Memory B cell (primary cell): Measurements from ENCODE around the gene HEXIM1.

Experiments
- ATAC-seq: fragments of 150-1000 bp; cut with Tn5 transposase; 2 replicates; pipeline ENCODE4 v1.10.0; 2021; ENCODE audit warnings: low read depth, mild to moderate bottlenecking, moderate library complexity
- DNase-seq, 2 donors: peaks; one replicate each; pipeline ENCODE4 v3.0.0; 2022; ENCODE audit warnings: low spot score in 2 of 2
- H3K27ac Mint-ChIP-seq: one replicate; pipeline ENCODE4 v1.8.0; 2022; ENCODE audit warnings: mild to moderate bottlenecking, moderate library complexity, mixed read lengths
- H3K27me3 Mint-ChIP-seq: one replicate; pipeline ENCODE4 v1.8.0; 2022; ENCODE audit warnings: mixed read lengths
- H3K36me3 Mint-ChIP-seq: one replicate; pipeline ENCODE4 v1.8.0; 2022; ENCODE audit warnings: mild to moderate bottlenecking, mixed read lengths
- H3K4me1 Mint-ChIP-seq: one replicate; pipeline ENCODE4 v1.8.0; 2022; ENCODE audit warnings: mixed read lengths
- H3K4me3 Mint-ChIP-seq: one replicate; pipeline ENCODE4 v1.8.0; 2022; ENCODE audit warnings: mild to moderate bottlenecking, moderate library complexity, mixed read lengths
- H3K9me3 Mint-ChIP-seq: one replicate; pipeline ENCODE4 v1.8.0; 2022; ENCODE audit warnings: mixed read lengths

Gene HEXIM1

GRCh38 chr17:45129940-45130680 is 18.2 kb upstream of the HEXIM1 start:
- Mint-ChIP-seq H3K4me3 (peak overlapping the region; percentile 8), H3K9me3 (no peaks in the 10 kb centered on the region), H3K27ac (no peak overlapping the region), H3K36me3 (no peaks in the 10 kb centered on the region), H3K27me3 (peaks cover 2% of the 10 kb centered on the region), H3K4me1 (peaks cover 3% of the 10 kb centered on the region)
- DNase-seq (no peak), ATAC-seq (no peak)

DNA sequence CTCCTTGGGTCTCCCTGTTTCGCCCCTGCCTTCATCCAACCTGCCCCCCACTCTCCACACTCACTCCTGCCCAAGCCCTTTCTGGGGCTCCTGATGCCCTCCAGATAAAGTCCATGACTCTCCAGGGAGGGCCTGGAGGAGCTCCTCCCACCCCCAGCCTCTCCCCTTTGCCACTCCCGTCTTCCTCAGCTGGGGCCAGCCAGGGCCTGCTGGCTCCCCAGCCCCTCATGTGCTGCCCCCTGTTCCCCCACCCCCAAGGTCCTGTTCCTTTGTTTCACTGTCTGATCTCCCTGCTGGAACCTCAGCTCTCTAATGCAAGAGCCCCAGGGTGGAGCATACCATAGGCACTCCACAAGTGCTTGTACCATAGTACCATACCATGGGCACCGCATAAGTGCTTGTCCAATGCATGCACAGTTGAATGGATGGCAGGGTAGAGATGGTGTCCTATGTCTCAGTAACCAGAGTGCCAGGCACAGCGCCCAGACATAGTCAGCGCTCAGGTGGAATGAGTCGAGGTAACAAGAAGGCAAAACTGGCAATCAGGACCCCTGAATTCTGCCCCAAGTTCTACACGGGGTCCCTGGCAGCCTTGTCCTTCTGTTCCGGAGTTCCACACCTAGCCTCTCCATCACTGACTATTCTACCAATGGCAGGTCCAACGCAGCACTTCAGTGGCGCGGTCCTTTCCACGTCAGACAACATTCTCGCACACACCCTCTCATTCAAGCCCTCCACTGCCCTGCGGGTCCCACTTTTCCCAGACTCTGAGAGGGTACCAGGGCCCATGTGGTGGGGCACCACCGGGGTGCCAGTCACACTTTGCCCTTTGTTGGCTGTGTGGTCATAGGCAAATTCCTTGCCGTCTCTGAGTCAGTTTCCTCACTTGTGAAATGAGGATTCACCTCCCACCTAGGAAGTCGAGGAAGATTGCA is 17.3 kb upstream of the HEXIM1 start:
- Mint-ChIP-seq H3K4me1 (peaks cover 3% of the 10 kb centered on the region), H3K36me3 (no peaks in the 10 kb centered on the region), H3K27me3 (peaks cover 2% of the 10 kb centered on the region), H3K9me3 (no peaks in the 10 kb centered on the region), H3K27ac (no peak overlapping the region), H3K4me3 (peak overlapping the region; percentile 75)
- DNase-seq (no peak), ATAC-seq (no peak)

DNA sequence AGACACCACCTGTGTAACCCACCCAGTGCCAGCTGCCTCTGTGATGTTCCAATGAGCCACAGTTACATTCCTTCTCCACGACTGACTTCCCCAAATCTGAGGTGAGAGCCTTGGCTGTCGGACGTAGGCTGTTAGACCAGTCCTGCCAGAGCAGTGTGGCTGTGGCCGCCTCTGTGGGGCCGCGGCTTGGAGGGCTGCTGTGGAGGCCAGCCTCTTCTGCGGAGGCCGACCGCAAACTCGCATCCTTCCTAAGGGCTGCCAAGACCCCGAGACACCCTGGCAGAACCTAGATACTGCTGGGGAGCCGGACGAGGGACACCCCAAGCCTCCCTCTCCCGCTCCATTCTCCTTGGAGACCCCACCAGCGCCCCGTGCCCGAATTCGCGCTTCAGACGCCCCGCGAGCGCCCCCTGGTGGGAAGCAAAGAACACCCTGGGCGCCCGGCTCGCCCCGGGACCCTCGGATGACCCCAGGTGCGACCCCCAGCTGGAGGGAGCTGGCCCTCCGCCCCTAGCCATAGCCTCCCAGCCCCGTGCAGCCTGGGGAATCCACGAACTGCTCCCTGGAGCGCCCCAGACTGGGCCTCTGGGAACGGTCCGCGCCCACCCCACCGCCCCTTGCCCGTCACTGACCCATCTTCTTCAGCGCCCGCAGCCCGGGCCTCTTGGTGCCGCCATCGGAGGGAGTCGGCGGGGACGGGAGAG is 16.5 kb upstream of the HEXIM1 start:
- peak overlapping the region; percentile 75 for H3K4me3 Mint-ChIP-seq
- ATAC-seq = no peak
- H3K27me3 Mint-ChIP-seq = peaks cover 2% of the 10 kb centered on the region
- H3K36me3 Mint-ChIP-seq = no peaks in the 10 kb centered on the region
- H3K9me3 Mint-ChIP-seq = no peaks in the 10 kb centered on the region
- peak; percentile 50 to 67 for DNase-seq
- H3K4me1 Mint-ChIP-seq = peaks cover 8% of the 10 kb centered on the region
- H3K27ac Mint-ChIP-seq = no peak overlapping the region

DNA sequence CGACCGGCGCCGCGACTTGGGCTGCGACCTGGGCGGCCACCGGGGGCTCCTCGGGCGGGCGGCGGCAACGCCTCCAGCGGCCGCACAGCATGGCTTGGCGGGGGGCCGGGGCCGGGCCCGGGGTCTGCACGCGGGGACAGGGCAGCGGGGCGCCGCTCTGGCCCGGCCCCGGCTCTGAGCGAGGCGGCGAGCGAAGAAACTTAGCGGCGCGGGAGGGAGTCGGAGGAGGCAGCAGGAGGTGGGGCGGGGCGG is 16.0 kb upstream of the HEXIM1 start, which contains the start of gene PLCD3:
Gene PLCD3 (minus strand): TSS at position 196 of the 252 bp plus-strand sequence. CDS start 105 bp downstream, at position 91.
- no peak for DNase-seq
- Mint-ChIP-seq H3K36me3 (no peaks in the 10 kb centered on the region), H3K4me3 (peak within 1 kb of the TSS; percentile 92), H3K4me1 (peaks cover 8% of the 10 kb centered on the region), H3K27me3 (peaks cover 2% of the 10 kb centered on the region), H3K27ac (peak within 1 kb of the TSS; percentile 88), H3K9me3 (no peaks in the 10 kb centered on the region)
- no peak for ATAC-seq

DNA sequence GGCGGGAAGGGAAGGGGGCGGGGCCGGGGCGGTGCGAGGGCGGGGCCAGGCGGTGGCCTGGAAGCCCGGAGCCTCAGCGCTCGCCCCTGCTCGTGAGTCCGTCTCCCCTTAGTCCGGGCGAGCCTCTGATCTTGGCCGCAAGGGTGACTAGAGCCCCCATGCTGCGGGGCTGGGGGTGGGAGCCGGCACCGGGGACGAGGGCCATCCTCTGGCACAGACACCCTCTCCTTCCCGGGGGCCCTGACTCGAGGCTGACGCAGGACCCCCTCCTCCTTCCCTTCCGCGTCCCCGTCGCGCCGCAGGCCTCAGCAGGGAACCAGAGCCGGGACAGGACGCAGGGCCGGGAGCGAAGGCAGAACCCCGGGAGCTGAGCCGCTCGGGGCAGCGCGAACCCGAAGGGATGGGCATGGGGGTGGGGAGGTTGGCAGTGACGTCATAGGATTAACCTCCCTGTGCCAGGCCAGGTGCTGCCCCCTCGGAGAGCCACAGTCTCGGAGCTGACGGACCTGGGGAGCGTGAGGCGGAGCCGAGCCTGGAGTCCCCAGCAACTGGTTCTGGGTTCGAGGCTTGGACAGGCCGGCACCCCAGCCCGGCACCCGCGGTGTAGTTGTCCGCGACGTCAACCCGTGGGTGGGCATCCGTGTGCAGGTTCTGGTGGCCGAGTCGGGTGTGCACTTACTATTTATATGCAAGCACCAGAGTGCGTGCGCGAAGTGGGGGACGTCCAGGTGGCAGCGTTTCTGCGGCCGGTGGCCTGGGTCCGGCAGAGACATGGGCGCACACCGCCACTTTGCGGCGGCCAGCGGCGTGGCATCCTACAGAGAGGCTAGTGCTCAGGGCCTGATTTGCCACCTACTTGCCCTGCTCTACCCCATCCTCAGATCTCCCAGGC is 15.5 kb upstream of the HEXIM1 start:
- no peaks in the 10 kb centered on the region for H3K36me3 Mint-ChIP-seq
- DNase-seq (peak; percentile 68 to 86), ATAC-seq (peak; percentile 51)
- no peaks in the 10 kb centered on the region for H3K9me3 Mint-ChIP-seq
- peaks cover 8% of the 10 kb centered on the region for H3K4me1 Mint-ChIP-seq
- peak overlapping the region; percentile 92 for H3K4me3 Mint-ChIP-seq
- H3K27me3 Mint-ChIP-seq = peaks cover 2% of the 10 kb centered on the region
- peak overlapping the region; percentile 88 for H3K27ac Mint-ChIP-seq

GRCh38 chr17:45135192-45135977 is 12.9 kb upstream of the HEXIM1 start, which contains the start of gene ACBD4:
Gene ACBD4, plus strand, starts transcription at chr17:45135687. Its CDS starts 458 bp downstream, at chr17:45136145.
- Mint-ChIP-seq H3K4me1 (peaks cover 8% of the 10 kb centered on the region), H3K27me3 (peaks cover 2% of the 10 kb centered on the region), H3K9me3 (no peaks in the 10 kb centered on the region), H3K36me3 (no peaks in the 10 kb centered on the region), H3K4me3 (peak within 1 kb of the TSS; percentile 92), H3K27ac (peak within 1 kb of the TSS; percentile 64)
- ATAC-seq = peak; percentile 84
- peak; percentile 99 to 100 for DNase-seq

DNA sequence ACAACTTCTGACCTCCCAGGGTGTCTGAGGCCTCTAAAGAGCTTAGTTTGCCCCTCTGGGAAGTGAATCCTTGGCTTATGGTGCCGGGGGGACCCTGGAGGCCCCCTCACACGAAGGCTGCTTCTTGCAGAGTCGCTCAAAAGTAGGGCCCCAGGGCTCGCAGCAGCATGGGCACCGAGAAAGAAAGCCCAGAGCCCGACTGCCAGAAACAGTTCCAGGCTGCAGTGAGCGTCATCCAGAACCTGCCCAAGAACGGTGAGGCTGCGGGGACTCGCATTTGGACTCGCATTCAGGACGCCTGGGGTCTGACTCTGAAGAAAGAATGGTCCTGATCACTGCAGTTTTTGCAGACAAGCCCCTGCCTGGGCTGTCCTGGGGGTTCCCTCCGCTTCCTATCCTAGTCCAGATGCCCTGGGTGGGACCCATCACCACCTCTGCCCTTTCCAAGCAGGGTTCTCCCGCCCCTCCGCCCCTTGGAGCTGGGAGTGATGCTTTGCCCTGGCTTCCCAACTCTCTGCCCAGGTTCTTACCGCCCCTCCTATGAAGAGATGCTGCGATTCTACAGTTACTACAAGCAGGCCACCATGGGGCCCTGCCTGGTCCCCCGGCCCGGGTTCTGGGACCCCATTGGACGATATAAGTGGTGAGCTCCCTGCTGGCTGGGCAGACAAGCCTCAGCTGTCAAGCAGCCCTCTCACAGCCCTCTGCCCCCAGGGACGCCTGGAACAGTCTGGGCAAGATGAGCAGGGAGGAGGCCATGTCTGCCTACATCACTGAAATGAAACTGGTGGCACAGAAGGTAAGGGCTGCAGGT is 12.1 kb upstream of the HEXIM1 start:
- peak overlapping the region; percentile 92 for H3K4me3 Mint-ChIP-seq
- DNase-seq (no peak), ATAC-seq (no peak)
- no peaks in the 10 kb centered on the region for H3K27me3 Mint-ChIP-seq
- H3K36me3 Mint-ChIP-seq = no peaks in the 10 kb centered on the region
- peak overlapping the region; percentile 64 for H3K27ac Mint-ChIP-seq
- peaks cover 8% of the 10 kb centered on the region for H3K4me1 Mint-ChIP-seq
- H3K9me3 Mint-ChIP-seq = no peaks in the 10 kb centered on the region

GRCh38 chr17:45136846-45137560 is 11.3 kb upstream of the HEXIM1 start:
- Mint-ChIP-seq H3K36me3 (no peaks in the 10 kb centered on the region), H3K9me3 (no peaks in the 10 kb centered on the region), H3K4me1 (peaks cover 8% of the 10 kb centered on the region), H3K4me3 (peak overlapping the region; percentile 92), H3K27me3 (no peaks in the 10 kb centered on the region), H3K27ac (no peak overlapping the region)
- DNase-seq = no peak
- no peak for ATAC-seq

DNA sequence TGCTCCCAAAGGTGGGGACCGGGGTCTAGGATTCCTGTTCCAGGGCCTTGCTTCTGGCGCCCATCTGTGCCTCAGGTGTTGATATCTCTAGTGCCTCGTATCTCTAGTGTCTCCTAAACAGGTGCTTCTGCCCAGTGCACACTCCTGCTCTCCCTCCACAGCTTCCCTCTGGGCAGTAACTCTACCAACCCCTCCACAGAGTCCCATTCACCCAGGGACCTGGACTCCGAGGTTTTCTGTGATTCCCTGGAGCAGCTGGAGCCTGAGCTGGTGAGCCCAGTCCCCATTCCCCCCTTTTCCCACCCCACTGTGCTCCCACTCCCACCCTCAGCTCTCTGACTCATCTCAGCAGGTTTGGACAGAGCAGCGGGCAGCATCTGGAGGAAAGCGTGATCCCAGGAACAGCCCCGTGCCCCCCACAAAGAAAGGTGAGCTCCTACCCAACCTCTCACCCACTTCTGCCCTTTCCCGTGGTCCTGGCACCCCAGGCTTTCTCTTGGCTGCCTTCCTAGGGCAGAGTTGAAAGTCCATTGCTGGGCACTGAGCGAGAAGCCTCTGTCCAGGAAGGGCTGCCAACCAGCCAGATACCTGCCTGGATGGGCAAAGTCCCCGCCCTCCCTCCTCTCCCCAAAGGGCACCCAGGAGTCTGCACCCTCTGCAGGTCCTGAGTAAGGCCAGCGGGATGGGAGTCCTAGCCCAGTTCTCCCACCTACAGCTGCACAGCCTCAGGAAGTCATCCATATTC is 10.5 kb upstream of the HEXIM1 start:
- H3K9me3 Mint-ChIP-seq = no peaks in the 10 kb centered on the region
- peaks cover 8% of the 10 kb centered on the region for H3K4me1 Mint-ChIP-seq
- no peaks in the 10 kb centered on the region for H3K36me3 Mint-ChIP-seq
- peak overlapping the region; percentile 21 for H3K4me3 Mint-ChIP-seq
- DNase-seq (no peak), ATAC-seq (no peak)
- H3K27ac Mint-ChIP-seq = no peak overlapping the region
- no peaks in the 10 kb centered on the region for H3K27me3 Mint-ChIP-seq

DNA sequence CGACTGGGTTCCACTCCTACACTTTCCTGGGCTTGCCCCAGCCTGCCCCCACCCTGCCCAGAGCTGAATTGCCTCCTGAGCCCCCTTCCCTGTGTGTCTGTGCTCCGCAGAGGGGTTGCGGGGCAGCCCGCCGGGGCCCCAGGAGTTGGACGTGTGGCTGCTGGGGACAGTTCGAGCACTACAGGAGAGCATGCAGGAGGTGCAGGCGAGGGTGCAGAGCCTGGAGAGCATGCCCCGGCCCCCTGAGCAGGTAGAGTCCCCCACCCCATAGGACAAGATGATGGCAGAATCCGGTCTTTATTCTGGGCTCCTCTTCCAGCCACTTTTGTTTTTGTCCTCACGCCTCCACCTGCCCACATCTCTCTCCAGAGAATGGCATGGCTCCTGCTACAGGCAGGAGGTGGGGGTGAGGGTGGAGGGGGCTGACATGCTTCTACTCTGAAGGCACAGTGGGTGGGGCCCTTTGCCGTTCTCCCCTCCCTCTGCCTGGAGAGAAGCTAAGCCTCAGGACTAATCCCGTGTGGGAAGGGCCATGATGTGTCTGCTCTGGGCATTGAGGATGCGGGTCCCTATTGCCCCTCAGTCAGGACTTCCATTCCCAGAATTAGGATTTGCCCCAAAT is 9.3 kb upstream of the HEXIM1 start:
- Mint-ChIP-seq H3K36me3 (no peaks in the 10 kb centered on the region), H3K27ac (no peak overlapping the region), H3K4me3 (no peak overlapping the region), H3K27me3 (no peaks in the 10 kb centered on the region), H3K9me3 (no peaks in the 10 kb centered on the region), H3K4me1 (peaks cover 11% of the 10 kb centered on the region)
- ATAC-seq (no peak), DNase-seq (no peak)

DNA sequence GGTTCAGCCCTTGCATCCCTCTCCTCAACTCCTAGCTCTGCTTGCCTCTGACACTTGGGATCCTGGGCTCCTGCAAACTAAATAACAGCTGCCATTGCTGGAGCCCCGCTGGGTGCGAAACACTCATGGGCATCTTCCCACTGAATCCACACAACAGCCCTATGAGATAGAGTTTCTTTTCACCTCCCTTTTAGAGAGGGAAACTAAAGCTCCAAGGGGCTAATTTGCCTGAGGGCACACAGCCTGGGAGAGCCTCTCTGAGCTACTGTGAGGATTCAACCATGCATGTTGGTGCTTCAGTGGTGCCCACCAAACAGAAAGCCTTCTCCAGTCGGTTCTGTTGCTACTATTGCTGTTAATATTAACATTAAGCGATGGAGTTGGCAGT is 8.7 kb upstream of the HEXIM1 start:
- Mint-ChIP-seq H3K4me1 (peaks cover 11% of the 10 kb centered on the region), H3K36me3 (no peaks in the 10 kb centered on the region), H3K27ac (no peak overlapping the region), H3K27me3 (no peaks in the 10 kb centered on the region), H3K9me3 (no peaks in the 10 kb centered on the region), H3K4me3 (no peak overlapping the region)
- ATAC-seq (no peak), DNase-seq (no peak)
